Muscle of leg (tissue), 11 donors: ENCODE data around the gene TMEM117. TPM values are rescaled to one million over a fixed set of nuclear protein-coding genes. Genes with fewer than 3 reads are reported as not detected.

Experiments
- DNase-seq: peaks from one replicate; pipeline ENCODE4 v3.0.0; 2013
- H3K27ac ChIP-seq: one replicate; pipeline ENCODE4 v1.5.1; 2013; ENCODE audit warnings: mild to moderate bottlenecking, low read length, control low read depth
- H3K27me3 ChIP-seq: one replicate; pipeline ENCODE4 v1.6.1; 2013; ENCODE audit warnings: low read length; ENCODE audit not compliant: control insufficient read depth, insufficient read depth
- H3K36me3 ChIP-seq: one replicate; pipeline ENCODE4 v1.6.1; 2013; ENCODE audit warnings: low read length; ENCODE audit not compliant: control insufficient read depth, insufficient read depth
- H3K4me1 ChIP-seq: one replicate; pipeline ENCODE4 v1.6.1; 2013; ENCODE audit warnings: low read length; ENCODE audit not compliant: control insufficient read depth, insufficient read depth
- H3K4me3 ChIP-seq: one replicate; pipeline ENCODE4 v1.5.1; 2013; ENCODE audit warnings: low read length, control low read depth
- H3K9me3 ChIP-seq: replicated peaks from 2 replicates; pipeline ENCODE4 v1.6.1; 2013; ENCODE audit warnings: low read depth, low read length; ENCODE audit not compliant: control insufficient read depth
- WGBS: methylation state at CpG from one replicate; pipeline ENCODE4 v1.1.5; 2013; ENCODE audit warnings: missing lambda C conversion rate; ENCODE audit not compliant: insufficient coverage; 5-methylcytosine and 5-hydroxymethylcytosine counted together
- polyA plus RNA-seq, 8 donors: library from polyadenylated mRNA; unstranded; fragments of 120-200 nt; gene quantifications; one replicate each; pipeline versions ENCODE4 v1.2.1 to v1.2.3, GENCODE V29; 2013; ENCODE audit warnings: inconsistent platforms in 1 of 8, low replicate concordance in 1 of 8; ENCODE audit not compliant: insufficient read length in 8 of 8, insufficient read depth in 1 of 8
- total RNA-seq: library from RNA; stranded (reverse); fragments of 120-200 nt; gene quantifications from one replicate; pipeline ENCODE4 v1.2.4, GENCODE V29; 2013

TMEM117 gene
- total and polyA plus RNA-seq, 9 donors: 9.2 to 13.0 (median 11.0) TPM

DNA sequence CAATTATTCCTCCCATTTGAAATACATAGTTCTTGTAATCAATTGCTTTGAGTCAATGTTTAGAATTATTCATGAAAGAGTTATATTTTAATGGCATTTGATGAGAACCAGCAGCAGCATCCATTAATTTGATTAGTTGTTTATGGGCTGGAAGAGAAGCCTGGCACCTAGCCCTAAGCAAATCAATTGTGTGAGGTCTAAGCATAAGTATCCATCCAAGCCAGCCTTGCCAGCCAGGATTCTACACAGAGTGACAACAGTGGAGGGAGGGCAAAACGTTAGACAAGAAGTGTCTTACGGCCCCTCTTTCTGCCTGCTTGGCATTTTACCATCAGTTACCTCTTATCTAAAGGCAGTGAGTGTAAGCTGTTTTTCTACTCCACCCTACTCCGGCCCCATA lies 561.8 kb downstream of the TMEM117 start:
- no peaks in the 10 kb centered on the region for H3K4me1 ChIP-seq
- H3K27me3 ChIP-seq: no peaks in the 10 kb centered on the region
- no CpG with 5 or more reads among the region's 3 CpGs for WGBS
- no peak overlapping the region for H3K27ac ChIP-seq
- DNase-seq: no peak
- H3K36me3 ChIP-seq: no peaks in the 10 kb centered on the region
- no peak overlapping the region for H3K4me3 ChIP-seq
- no peaks in the 10 kb centered on the region for H3K9me3 ChIP-seq

DNA sequence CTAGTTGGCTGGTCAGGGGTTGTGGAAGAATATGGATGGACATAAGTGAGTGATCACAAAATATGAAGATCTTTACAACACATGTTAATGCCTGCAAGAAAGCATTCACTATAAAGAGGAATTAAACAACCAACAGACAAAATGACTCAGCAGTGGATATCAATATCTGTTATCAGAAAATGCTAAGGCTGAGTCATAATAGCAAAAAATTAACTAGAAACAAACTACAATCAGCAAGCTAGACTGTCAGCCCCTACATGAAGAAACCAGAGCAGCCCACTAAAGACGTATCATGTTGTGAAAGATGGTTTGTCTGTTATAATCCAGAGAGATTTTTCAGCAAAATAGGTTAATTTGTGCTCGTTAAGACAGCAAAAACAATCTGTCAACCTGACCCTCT lies 567.3 kb downstream of the TMEM117 start:
- Histone ChIP-seq H3K27ac (no peak overlapping the region), H3K4me3 (no peak overlapping the region), H3K36me3 (no peaks in the 10 kb centered on the region), H3K4me1 (no peaks in the 10 kb centered on the region), H3K27me3 (no peaks in the 10 kb centered on the region), H3K9me3 (no peaks in the 10 kb centered on the region)
- no CpG with 5 or more reads among the region's 2 CpGs for WGBS
- no peak for DNase-seq

DNA sequence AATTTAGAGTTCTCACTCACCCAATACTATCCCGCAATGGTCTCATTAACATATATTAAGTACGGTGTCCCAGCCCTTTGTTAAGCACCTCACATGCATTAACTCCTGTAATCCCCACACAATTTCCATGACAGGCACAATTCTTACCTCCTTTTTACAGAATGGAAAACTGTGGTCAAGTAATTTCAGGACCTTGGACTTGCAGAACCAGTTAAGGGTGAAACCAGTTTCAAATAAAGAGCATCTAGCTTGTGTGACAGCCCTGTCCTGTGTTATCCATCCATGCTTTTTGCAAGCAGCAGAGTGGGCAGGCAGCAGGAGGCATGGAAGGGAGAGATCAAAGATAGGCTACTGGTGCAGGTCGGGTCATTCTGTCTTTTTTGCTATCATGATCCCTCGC lies 569.4 kb downstream of the TMEM117 start:
- Histone ChIP-seq H3K36me3 (no peaks in the 10 kb centered on the region), H3K9me3 (no peaks in the 10 kb centered on the region), H3K4me3 (no peak overlapping the region), H3K27me3 (no peaks in the 10 kb centered on the region), H3K27ac (no peak overlapping the region), H3K4me1 (no peaks in the 10 kb centered on the region)
- 40% methylated on average over 1 of the region's 4 CpGs for WGBS
- no peak for DNase-seq

- H3K4me1 ChIP-seq: no peaks in the 10 kb centered on the region
- H3K9me3 ChIP-seq: no peaks in the 10 kb centered on the region
- no peak overlapping the region for H3K4me3 ChIP-seq
- H3K27me3 ChIP-seq: no peaks in the 10 kb centered on the region
- H3K27ac ChIP-seq: no peak overlapping the region
- no peak for DNase-seq
- H3K36me3 ChIP-seq: no peaks in the 10 kb centered on the region
- WGBS: no CpG with 5 or more reads among the region's 1 CpG
Observed at GRCh38 chr12:44422559-44422958, 586.7 kb downstream of the TMEM117 start.

- no peak overlapping the region for H3K4me3 ChIP-seq
- WGBS: 37% methylated on average over 1 of the region's 2 CpGs
- H3K9me3 ChIP-seq: no peaks in the 10 kb centered on the region
- H3K36me3 ChIP-seq: no peaks in the 10 kb centered on the region
- no peaks in the 10 kb centered on the region for H3K27me3 ChIP-seq
- DNase-seq: no peak
- no peaks in the 10 kb centered on the region for H3K4me1 ChIP-seq
- H3K27ac ChIP-seq: no peak overlapping the region
Observed at GRCh38 chr12:44428825-44429224, 592.9 kb downstream of the TMEM117 start.

DNA sequence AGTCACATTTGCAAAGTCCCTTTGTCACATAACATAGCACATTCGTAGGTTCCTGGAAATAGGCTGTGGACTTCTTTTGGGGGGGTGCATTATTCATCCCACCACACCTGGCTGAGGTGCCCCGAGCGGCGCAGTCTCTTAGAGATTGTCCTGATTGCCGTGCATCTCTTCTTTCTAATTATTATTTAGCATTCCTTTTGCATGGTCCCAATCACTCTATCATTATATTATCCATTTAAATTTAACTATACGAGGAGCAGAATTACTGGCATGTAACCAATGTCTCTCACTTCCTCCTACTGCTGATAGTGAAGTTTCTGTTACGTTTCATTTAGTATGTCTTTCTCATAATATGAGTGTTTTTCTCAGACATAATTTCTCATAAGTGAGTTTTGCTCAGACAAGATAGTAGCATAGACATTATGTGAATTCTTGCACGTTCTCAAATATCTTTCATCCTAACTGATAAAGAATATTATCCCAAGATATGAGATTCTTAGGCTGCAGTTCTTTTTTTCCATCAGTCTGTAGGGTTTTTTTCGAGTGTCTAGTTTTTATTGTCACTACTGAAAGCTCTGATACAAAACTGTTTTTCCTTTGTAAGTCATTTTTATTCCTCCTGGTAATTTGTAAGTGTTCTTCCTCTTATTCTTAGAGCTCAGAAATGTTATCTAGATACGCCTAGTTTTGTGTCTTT lies 595.9 kb downstream of the TMEM117 start:
- Histone ChIP-seq H3K27me3 (no peaks in the 10 kb centered on the region), H3K9me3 (no peaks in the 10 kb centered on the region), H3K4me1 (no peaks in the 10 kb centered on the region), H3K36me3 (no peaks in the 10 kb centered on the region), H3K4me3 (no peak overlapping the region), H3K27ac (no peak overlapping the region)
- no CpG with 5 or more reads among the region's 10 CpGs for WGBS
- no peak for DNase-seq

GRCh38 chr12:44433659-44434058 lies 597.8 kb downstream of the TMEM117 start:
- WGBS: no CpG with 5 or more reads among the region's 1 CpG
- peak; percentile 40 for DNase-seq
- H3K9me3 ChIP-seq: no peaks in the 10 kb centered on the region
- no peaks in the 10 kb centered on the region for H3K36me3 ChIP-seq
- no peaks in the 10 kb centered on the region for H3K27me3 ChIP-seq
- H3K4me3 ChIP-seq: no peak overlapping the region
- no peaks in the 10 kb centered on the region for H3K4me1 ChIP-seq
- no peak overlapping the region for H3K27ac ChIP-seq

DNA sequence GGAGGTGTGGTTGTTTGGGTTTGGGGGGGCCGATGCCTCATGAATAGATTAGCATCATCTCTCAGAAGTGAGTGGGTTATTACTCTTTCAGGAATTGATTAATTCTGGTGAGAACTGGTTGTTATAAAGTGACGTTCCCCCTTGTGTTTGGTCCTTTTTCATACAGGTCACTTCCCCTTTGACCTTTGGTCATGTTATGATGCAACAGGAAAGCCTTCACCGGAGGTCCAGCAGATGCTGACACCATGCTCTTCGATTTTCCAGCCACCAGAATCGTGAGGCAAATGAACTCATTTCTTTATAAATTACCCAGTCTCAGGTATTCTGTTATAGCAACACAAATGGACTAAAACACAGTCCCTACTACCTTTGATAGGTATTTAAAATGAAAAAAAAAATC lies 600.9 kb downstream of the TMEM117 start:
- H3K27ac ChIP-seq: no peak overlapping the region
- no peaks in the 10 kb centered on the region for H3K9me3 ChIP-seq
- no peak for DNase-seq
- no peaks in the 10 kb centered on the region for H3K27me3 ChIP-seq
- H3K36me3 ChIP-seq: no peaks in the 10 kb centered on the region
- H3K4me1 ChIP-seq: no peaks in the 10 kb centered on the region
- no CpG with 5 or more reads among the region's 5 CpGs for WGBS
- no peak overlapping the region for H3K4me3 ChIP-seq

Other genes starting within 250 kb of the TMEM117 start
- 15.5 TPM for gene PUS7L, start 77.3 kb upstream of the TMEM117 start, total RNA-seq
- gene PUS7L, start 77.3 kb upstream of the TMEM117 start, polyA plus RNA-seq: 1 to 10 TPM; 4.3 to 8.1 (median 7.0) TPM
- gene IRAK4, start 77.1 kb upstream of the TMEM117 start, total RNA-seq: 8.1 TPM
- 1 to 10 TPM; 5.5 to 9.7 (median 7.2) TPM for gene IRAK4, start 77.1 kb upstream of the TMEM117 start, polyA plus RNA-seq
- 40.7 TPM for gene TWF1, start 29.8 kb upstream of the TMEM117 start, total RNA-seq
- 10 to 100 TPM; 25.6 to 45.4 (median 31.7) TPM for gene TWF1, start 29.8 kb upstream of the TMEM117 start, polyA plus RNA-seq